CD4-positive, alpha-beta T cell treated with Interleukin-17A for 1 hour (primary cell): ENCODE data around the gene POLR2L.

Experiments
- DNase-seq: peaks from one replicate; pipeline ENCODE4 v3.0.0-alpha.2; 2020

The POLR2L gene

GRCh38 chr11:837189-837989 lies 4.9 kb downstream of the POLR2L start:
- no peak for DNase-seq

GRCh38 chr11:836700-837099 lies 5.6 kb downstream of the POLR2L start:
- no peak for DNase-seq

GRCh38 chr11:836274-836673 lies 6.1 kb downstream of the POLR2L start:
- DNase-seq = no peak

GRCh38 chr11:834371-835316 lies 7.7 kb downstream of the POLR2L start:
- DNase-seq = no peak

GRCh38 chr11:833849-834311 lies 8.4 kb downstream of the POLR2L start:
- DNase-seq = no peak

- peak; percentile 39 for DNase-seq
Observed at GRCh38 chr11:833114-833791, 9.1 kb downstream of the POLR2L start.

- peak; percentile 44 for DNase-seq
Observed at GRCh38 chr11:832529-833113, 9.7 kb downstream of the POLR2L start, which contains the start of gene CD151. TSS of gene CD151 (plus strand) at chr11:832952. CDS start at chr11:836070, 3,118 bp downstream.

- DNase-seq = no peak
Observed at GRCh38 chr11:831961-832528, 10.3 kb downstream of the POLR2L start.

- DNase-seq = no peak
Observed at GRCh38 chr11:831118-831864, 11.0 kb downstream of the POLR2L start.

- peak; percentile 67 for DNase-seq
Observed at GRCh38 chr11:830295-831117, 11.8 kb downstream of the POLR2L start.

GRCh38 chr11:829847-830294 lies 12.5 kb downstream of the POLR2L start:
- no peak for DNase-seq

- no peak for DNase-seq
Observed at GRCh38 chr11:829176-829846, 13.0 kb downstream of the POLR2L start.

GRCh38 chr11:828506-829175 lies 13.7 kb downstream of the POLR2L start:
- DNase-seq = no peak

GRCh38 chr11:827897-828192 lies 14.5 kb downstream of the POLR2L start, which contains the start of gene CRACR2B:
TSS of gene CRACR2B (plus strand) at chr11:827919. CDS start at chr11:828608, 689 bp downstream.
- DNase-seq = no peak

- DNase-seq = no peak
Observed at GRCh38 chr11:827146-827896, 15.0 kb downstream of the POLR2L start.

GRCh38 chr11:826836-827145 lies 15.5 kb downstream of the POLR2L start:
- no peak for DNase-seq

- DNase-seq = no peak
Observed at GRCh38 chr11:826227-826621, 16.1 kb downstream of the POLR2L start.

- DNase-seq = no peak
Observed at GRCh38 chr11:825366-826226, 16.7 kb downstream of the POLR2L start.
